BLaER1 treated with 17β-estradiol and CSF1 and Interleukin-3, amounts not matched to agents 10 nM and 100 nM (cell line): ENCODE results near the gene GMDS.

ENCODE experiments used
- H3K27ac ChIP-seq, 11 experiments: shearing (Covaris generic); formaldehyde crosslinking; 2 replicates each; pipeline ENCODE4 v1.8.1; 2022
- H3K27me3 ChIP-seq, 11 experiments: shearing (Covaris generic); formaldehyde crosslinking; 2 replicates each; pipeline ENCODE4 v1.8.1; 2022
- H3K36me3 ChIP-seq, 11 experiments: shearing (Covaris generic); formaldehyde crosslinking; 2 replicates each; pipeline ENCODE4 v1.8.1; 2022
- H3K4me1 ChIP-seq, 10 experiments: shearing (Covaris generic); formaldehyde crosslinking; 2 replicates each; pipeline ENCODE4 v1.8.1; 2022
- H3K4me2 ChIP-seq, 11 experiments: shearing (Covaris generic); formaldehyde crosslinking; 2 replicates each; pipeline ENCODE4 v1.8.1; 2022
- H3K4me3 ChIP-seq, 10 experiments: shearing (Covaris generic); formaldehyde crosslinking; 2 replicates each; pipeline ENCODE4 v1.8.1; 2022
- H3K9ac ChIP-seq, 11 experiments: shearing (Covaris generic); formaldehyde crosslinking; 2 replicates each; pipeline ENCODE4 v1.8.1; 2022
- H3K9me3 ChIP-seq, 11 experiments: shearing (Covaris generic); formaldehyde crosslinking; replicated peaks in 1 of 11; 2 replicates each; pipeline ENCODE4 v1.8.1; 2022
- H4K20me1 ChIP-seq, 11 experiments: shearing (Covaris generic); formaldehyde crosslinking; 2 replicates each; pipeline ENCODE4 v1.8.1; 2022
- Cebpa-rat ChIP-seq, 11 experiments: shearing (Covaris generic); IDR thresholded peaks; 2 replicates each; pipeline ENCODE4 v1.8.1; 2022

The GMDS gene

DNA sequence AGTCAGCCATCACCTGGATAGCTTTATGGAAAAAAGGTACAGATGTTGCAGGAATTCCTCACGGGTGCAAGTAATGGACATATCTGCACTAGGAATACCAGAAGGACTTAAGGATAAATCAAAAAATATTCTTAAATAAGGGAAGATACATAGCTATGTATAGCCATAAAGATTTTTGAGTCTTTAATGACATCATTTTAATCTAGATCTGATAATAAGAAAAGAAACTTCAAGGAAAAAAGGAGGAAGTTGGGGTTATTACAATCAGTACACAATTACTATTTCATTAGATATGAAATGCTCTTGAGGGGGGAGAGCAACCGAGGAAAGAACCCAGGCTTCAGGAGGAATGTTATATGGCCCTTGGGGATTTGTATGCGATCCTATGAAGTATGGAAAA is 525.5 kb downstream of the GMDS start:
- Histone ChIP-seq H3K9me3 (no peaks in the 10 kb centered on the region), H3K4me1 (peaks cover 6 to 12% (median 9%) of the 10 kb centered on the region in 10 experiments; a peak in 18 of 20 replicates), H3K27me3 (no peaks in the 10 kb centered on the region), H3K27ac (no peak overlapping the region), H4K20me1 (no peaks in the 10 kb centered on the region), H3K4me2 (no peak overlapping the region), H3K36me3 (peaks cover 0 to 8% (median 0%) of the 10 kb centered on the region in 11 experiments; a peak in 2 of 22 replicates), H3K4me3 (no peak overlapping the region), H3K9ac (no peak overlapping the region)
- TF ChIP-seq Cebpa-rat (IDR thresholded peaks at IDR 0.05), result no peak

DNA sequence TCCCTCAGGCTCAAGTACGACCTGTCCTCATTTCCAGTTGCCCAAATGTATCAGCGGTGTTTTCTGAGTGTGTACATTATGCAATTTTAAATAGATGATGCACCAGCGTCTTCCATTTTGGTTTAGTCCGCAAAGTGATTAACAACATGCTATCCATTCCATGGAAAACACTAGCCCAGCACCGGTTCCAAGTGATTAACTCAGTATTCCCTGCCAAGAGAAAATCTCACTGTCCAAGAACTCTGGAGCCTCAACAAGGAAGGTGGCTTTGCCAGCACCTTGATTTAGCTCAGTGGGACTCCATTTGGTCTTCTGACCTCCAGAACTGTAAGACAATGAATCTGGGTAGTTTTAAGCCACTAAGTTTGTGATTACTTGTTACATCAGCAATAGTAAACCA is 528.5 kb downstream of the GMDS start:
- H3K27ac ChIP-seq, result no peak overlapping the region
- no peak overlapping the region for H3K9ac ChIP-seq
- H3K9me3 ChIP-seq, result no peaks in the 10 kb centered on the region
- H3K27me3 ChIP-seq, result no peaks in the 10 kb centered on the region
- H3K4me1 ChIP-seq, result peaks cover 0 to 3% (median 0%) of the 10 kb centered on the region in 10 experiments; a peak in 1 of 20 replicates
- H4K20me1 ChIP-seq, result no peaks in the 10 kb centered on the region
- no peak overlapping the region for H3K4me2 ChIP-seq
- H3K36me3 ChIP-seq, result no peaks in the 10 kb centered on the region
- no peak for TF ChIP-seq Cebpa-rat (IDR thresholded peaks at IDR 0.05)
- no peak overlapping the region for H3K4me3 ChIP-seq

DNA sequence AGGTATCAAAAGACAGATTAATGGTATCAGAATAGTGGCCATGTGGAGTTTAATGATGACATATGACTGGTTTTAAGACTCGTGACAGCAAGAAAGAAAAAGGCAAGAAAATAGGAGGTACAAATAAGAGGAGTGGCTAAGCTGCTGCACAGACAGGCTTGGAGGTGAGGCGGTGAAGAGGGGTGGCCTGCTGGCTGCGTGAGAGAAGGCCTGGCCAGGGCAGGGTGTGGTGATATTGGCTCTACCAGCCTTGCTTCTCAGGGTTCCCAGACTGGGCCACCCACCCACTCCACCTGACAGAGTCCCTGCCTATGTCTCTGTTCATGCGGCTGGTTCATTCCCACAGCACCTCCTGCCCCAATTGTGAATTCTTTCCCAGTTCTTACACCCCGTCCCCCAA is 529.0 kb downstream of the GMDS start:
- TF ChIP-seq Cebpa-rat (IDR thresholded peaks at IDR 0.05), result no peak
- no peak overlapping the region for H3K4me3 ChIP-seq
- no peaks in the 10 kb centered on the region for H3K36me3 ChIP-seq

DNA sequence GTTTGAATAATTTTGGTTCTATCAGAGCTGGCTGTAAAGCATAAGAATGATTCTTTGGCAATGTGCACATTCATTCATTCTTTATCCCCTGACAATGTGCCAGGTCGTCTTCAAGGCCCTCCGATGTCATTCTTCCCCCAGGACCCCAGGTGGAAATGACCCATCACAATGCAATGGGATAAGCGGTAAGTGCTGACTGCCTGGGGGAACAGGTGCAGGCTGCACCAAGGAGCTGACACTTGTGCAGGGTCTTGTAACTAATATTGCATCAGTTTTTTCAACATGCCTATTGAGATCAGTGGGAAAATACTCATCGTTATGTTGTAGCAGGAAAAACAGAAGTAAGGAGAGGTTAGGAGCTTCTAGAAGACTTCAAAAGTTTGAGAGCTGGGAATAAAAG is 530.1 kb downstream of the GMDS start:
- no peak overlapping the region for H3K9ac ChIP-seq
- H3K4me2 ChIP-seq, result no peak overlapping the region
- TF ChIP-seq Cebpa-rat (IDR thresholded peaks at IDR 0.05), result no peak
- H4K20me1 ChIP-seq, result no peaks in the 10 kb centered on the region
- H3K27me3 ChIP-seq, result no peaks in the 10 kb centered on the region
- no peaks in the 10 kb centered on the region for H3K9me3 ChIP-seq
- no peaks in the 10 kb centered on the region for H3K4me1 ChIP-seq
- no peak overlapping the region for H3K4me3 ChIP-seq
- H3K36me3 ChIP-seq, result no peaks in the 10 kb centered on the region
- no peak overlapping the region for H3K27ac ChIP-seq

More for the DNA sequence above, 529.0 kb downstream of the GMDS start:
- no peak overlapping the region for H3K27ac ChIP-seq
- H3K9me3 ChIP-seq, result no peaks in the 10 kb centered on the region
- H3K9ac ChIP-seq, result no peak overlapping the region
- H3K27me3 ChIP-seq, result no peaks in the 10 kb centered on the region
- peaks cover 0 to 2% (median 0%) of the 10 kb centered on the region in 10 experiments; a peak in 1 of 20 replicates for H3K4me1 ChIP-seq
- H4K20me1 ChIP-seq, result no peaks in the 10 kb centered on the region
- no peak overlapping the region for H3K4me2 ChIP-seq

DNA sequence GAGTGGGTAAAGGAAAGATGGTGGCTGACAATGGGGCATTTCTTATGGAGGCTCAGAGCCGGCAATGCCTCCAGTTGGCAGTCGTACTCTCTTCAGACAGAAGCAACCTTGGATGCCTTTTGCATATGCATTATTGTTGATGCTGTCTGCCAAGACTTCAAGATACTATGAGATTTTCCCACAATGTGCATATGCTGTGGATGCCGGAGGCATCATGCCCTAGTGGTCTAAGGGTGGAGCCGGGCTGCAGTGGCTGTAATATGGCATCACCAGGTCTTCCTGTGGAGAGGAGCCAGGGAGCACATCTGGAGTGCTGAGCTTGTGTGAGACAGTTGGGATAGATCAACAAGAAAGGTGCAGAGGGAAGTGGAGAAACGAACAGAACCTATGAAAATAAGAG is 530.8 kb downstream of the GMDS start:
- H3K27me3 ChIP-seq, result no peaks in the 10 kb centered on the region
- no peaks in the 10 kb centered on the region for H4K20me1 ChIP-seq
- no peak overlapping the region for H3K27ac ChIP-seq
- no peaks in the 10 kb centered on the region for H3K4me1 ChIP-seq
- no peak overlapping the region for H3K4me2 ChIP-seq
- H3K9me3 ChIP-seq, result no peaks in the 10 kb centered on the region
- no peak overlapping the region for H3K9ac ChIP-seq
- no peak overlapping the region for H3K4me3 ChIP-seq
- no peak for TF ChIP-seq Cebpa-rat (IDR thresholded peaks at IDR 0.05)
- no peaks in the 10 kb centered on the region for H3K36me3 ChIP-seq

DNA sequence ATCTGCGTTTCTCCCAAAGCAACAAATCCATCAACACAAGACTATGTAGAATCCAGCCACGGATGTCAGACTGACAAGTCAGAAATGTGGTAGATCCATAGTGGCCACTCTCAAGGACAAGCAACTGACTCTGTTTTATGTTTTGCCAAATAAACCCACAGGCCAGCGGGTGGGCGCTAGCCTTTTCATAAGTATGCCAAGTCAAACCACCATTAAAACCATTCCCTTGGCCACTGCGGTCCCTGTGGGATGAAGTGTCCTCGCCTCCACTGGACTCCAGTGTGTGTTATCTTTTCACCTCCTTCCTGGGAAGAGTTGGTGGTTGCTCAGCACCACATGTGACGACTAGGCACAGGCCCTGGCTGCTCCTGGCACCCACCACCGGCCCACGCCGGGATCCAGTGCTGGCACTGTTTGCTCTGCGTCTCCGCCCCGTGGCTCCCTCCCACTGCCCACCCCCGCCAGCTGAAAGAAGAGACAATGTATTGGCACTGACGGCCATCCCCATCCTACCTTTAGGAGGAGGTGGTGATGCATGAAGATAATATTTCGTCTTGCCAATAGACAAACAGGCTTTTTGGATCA is 532.3 kb downstream of the GMDS start:
- Histone ChIP-seq H3K4me3 (no peak overlapping the region), H3K9me3 (no peaks in the 10 kb centered on the region), H3K9ac (no peak overlapping the region), H4K20me1 (no peaks in the 10 kb centered on the region), H3K4me1 (peaks cover 0 to 6% (median 0%) of the 10 kb centered on the region in 10 experiments; a peak in 2 of 20 replicates), H3K36me3 (no peaks in the 10 kb centered on the region), H3K4me2 (no peak overlapping the region), H3K27me3 (no peaks in the 10 kb centered on the region), H3K27ac (no peak overlapping the region)
- no peak for TF ChIP-seq Cebpa-rat (IDR thresholded peaks at IDR 0.05)

DNA sequence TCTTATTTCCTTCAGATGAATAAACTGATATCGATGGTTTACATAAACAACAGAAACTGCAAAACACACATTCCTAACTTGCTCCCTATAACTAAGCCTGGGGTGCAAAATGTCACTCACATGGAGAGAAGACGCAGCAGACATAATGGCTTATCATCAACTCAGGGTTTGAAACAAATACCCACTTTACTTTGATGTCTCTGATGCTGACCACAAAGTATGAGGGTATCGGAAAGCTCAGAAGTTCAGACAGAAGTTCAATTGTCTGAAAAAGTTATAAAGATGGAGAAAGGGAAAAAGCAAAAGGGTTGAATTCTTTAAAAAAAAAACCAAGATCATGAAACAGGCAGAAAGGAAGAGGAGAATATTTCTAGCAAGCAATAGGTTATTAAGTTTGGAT is 533.0 kb downstream of the GMDS start:
- Histone ChIP-seq H3K4me1 (peaks cover 0 to 6% (median 0%) of the 10 kb centered on the region in 10 experiments; a peak in 2 of 20 replicates), H3K9ac (no peak overlapping the region), H3K27ac (no peak overlapping the region), H3K36me3 (no peaks in the 10 kb centered on the region), H3K4me2 (no peak overlapping the region), H3K4me3 (no peak overlapping the region), H4K20me1 (no peaks in the 10 kb centered on the region), H3K9me3 (no peaks in the 10 kb centered on the region), H3K27me3 (no peaks in the 10 kb centered on the region)
- TF ChIP-seq Cebpa-rat (IDR thresholded peaks at IDR 0.05), result no peak

DNA sequence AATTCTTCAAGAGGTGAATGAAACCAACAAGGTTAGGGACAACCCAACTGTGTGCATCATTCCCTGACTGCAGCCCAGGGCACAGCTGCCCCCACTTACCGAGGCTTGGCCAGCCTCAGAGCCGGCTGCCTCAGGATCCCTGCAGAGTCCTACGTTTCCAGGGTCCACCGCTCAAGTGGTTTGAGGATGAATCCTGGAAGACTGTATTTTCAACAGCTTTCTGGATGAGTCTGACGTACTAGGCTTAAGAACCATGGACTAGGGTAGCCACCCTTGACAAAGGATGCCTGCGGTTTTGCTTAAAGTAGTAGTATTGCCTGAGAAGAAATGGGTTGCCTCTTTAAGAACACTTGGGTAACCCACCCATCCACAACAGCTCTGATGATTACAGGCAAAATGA is 534.3 kb downstream of the GMDS start:
- Histone ChIP-seq H3K27ac (no peak overlapping the region), H3K4me2 (no peak overlapping the region), H3K4me1 (peaks cover 0 to 6% (median 0%) of the 10 kb centered on the region in 10 experiments; a peak in 2 of 20 replicates), H3K9me3 (no peaks in the 10 kb centered on the region), H3K9ac (no peak overlapping the region), H3K4me3 (no peak overlapping the region), H4K20me1 (no peaks in the 10 kb centered on the region), H3K27me3 (no peaks in the 10 kb centered on the region), H3K36me3 (no peaks in the 10 kb centered on the region)
- no peak for TF ChIP-seq Cebpa-rat (IDR thresholded peaks at IDR 0.05)

DNA sequence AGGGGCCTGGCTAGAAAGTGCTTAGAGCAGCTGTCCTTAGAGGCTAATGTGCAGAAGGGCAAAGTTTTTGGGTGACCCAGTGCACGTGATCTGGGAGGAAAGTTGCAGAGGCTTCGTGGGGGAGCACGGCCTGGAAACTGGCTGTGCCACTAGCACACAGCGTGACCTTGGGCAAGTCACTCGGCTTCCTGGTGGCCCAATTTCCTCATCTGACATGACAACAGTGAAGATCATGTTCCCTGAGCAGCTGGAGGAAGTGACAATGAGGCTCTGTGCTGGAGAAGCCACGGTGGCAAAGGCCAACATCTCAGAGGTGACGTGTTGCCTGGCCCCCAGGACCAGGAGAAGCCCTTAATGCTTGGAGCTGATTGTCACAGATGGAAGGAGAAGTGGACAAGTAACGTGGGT is 536.2 kb downstream of the GMDS start:
- no peak for TF ChIP-seq Cebpa-rat (IDR thresholded peaks at IDR 0.05)
- H3K27ac ChIP-seq, result no peak overlapping the region
- H3K4me2 ChIP-seq, result peak overlapping the region in 1 of 11 experiments; percentile 5; a peak in 1 of 22 replicates
- H3K36me3 ChIP-seq, result no peaks in the 10 kb centered on the region
- no peak overlapping the region for H3K9ac ChIP-seq
- no peaks in the 10 kb centered on the region for H3K27me3 ChIP-seq
- H3K4me1 ChIP-seq, result peaks cover 0 to 6% (median 0%) of the 10 kb centered on the region in 10 experiments; a peak in 2 of 20 replicates
- H4K20me1 ChIP-seq, result no peaks in the 10 kb centered on the region
- H3K4me3 ChIP-seq, result no peak overlapping the region
- H3K9me3 ChIP-seq, result no peaks in the 10 kb centered on the region

DNA sequence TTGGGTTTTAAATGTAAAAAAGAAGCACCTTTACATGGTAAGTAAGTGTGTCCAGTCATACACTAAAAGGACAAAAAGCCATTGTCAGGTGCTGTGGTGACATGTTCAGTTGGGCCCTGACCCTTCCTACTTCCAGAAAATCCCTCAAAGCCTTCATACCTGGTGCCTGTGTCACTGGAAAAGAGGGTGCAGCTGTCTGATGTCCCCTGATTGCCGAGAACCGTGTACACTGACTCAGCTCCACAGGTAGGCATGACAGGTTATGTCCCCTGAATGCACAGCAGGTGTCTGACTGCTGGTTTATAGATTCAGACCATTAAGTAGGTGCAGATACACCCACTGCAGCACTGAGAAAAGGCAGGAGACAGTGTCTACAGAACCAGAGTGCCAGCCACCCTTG is 536.6 kb downstream of the GMDS start:
- Histone ChIP-seq H3K4me3 (no peak overlapping the region), H3K27me3 (no peaks in the 10 kb centered on the region), H3K9me3 (no peaks in the 10 kb centered on the region), H4K20me1 (no peaks in the 10 kb centered on the region), H3K36me3 (no peaks in the 10 kb centered on the region), H3K27ac (no peak overlapping the region), H3K9ac (no peak overlapping the region), H3K4me2 (peak overlapping the region in 1 of 11 experiments; percentile 5; a peak in 1 of 22 replicates), H3K4me1 (peaks cover 0 to 6% (median 0%) of the 10 kb centered on the region in 10 experiments; a peak in 2 of 20 replicates)
- TF ChIP-seq Cebpa-rat (IDR thresholded peaks at IDR 0.05), result no peak
